SK-N-MC (cell line): ENCODE data around the gene PDGFRA.
"Not testable (repeated sequence)": the region's sequence is repeated elsewhere in the genome, so short reads cannot be mapped to it uniquely, and the experiment has no call there.

ENCODE experiments used
- DNase-seq: peaks from one replicate; pipeline ENCODE4 v3.0.0-alpha.2; 2011; ENCODE audit warnings: low read depth, low spot score
- H3K27ac ChIP-seq: fragments of 200-600 bp; sonication (generic); 2 replicates; pipeline ENCODE4 v1.5.1; 2016; ENCODE audit warnings: mixed run types
- H3K36me3 ChIP-seq: fragments of 200-600 bp; sonication (generic); 2 replicates; pipeline ENCODE4 v1.6.1; 2017; ENCODE audit warnings: antibody characterized with exemption, low read length, mixed read lengths; ENCODE audit not compliant: insufficient read depth
- H3K4me3 ChIP-seq: fragments of 200-600 bp; sonication (generic); 2 replicates; pipeline ENCODE4 v1.5.1; 2016
- H3K9ac ChIP-seq: fragments of 200-600 bp; sonication (generic); 2 replicates; pipeline ENCODE4 v1.8.0; 2017; ENCODE audit warnings: mixed run types, mixed read lengths; ENCODE audit not compliant: insufficient read length
- H3K9me3 ChIP-seq: fragments of 200-600 bp; sonication (generic); 2 replicates; pipeline ENCODE4 v1.6.1; 2017; ENCODE audit warnings: low read depth, mild to moderate bottlenecking, antibody characterized with exemption, low read length, moderate library complexity, mixed read lengths
- EZH2 ChIP-seq: fragments of 200-600 bp; sonication (generic); IDR thresholded peaks from one replicate; pipeline ENCODE4 v1.6.1; 2017; ENCODE audit warnings: antibody characterized with exemption
- FOXP2 ChIP-seq: optimal IDR thresholded peaks from 2 replicates; pipeline ENCODE3; 2011; ENCODE audit warnings: mild to moderate bottlenecking, moderate library complexity; ENCODE audit not compliant: insufficient read depth; ENCODE audit errors: extremely low read length, control extremely low read depth
- POLR2AphosphoS5 ChIP-seq: IDR thresholded peaks from 2 replicates; pipeline ENCODE4 v1.6.1; 2012; ENCODE audit warnings: mild to moderate bottlenecking, low read depth, low read length, borderline replicate concordance

PDGFRA gene

DNA sequence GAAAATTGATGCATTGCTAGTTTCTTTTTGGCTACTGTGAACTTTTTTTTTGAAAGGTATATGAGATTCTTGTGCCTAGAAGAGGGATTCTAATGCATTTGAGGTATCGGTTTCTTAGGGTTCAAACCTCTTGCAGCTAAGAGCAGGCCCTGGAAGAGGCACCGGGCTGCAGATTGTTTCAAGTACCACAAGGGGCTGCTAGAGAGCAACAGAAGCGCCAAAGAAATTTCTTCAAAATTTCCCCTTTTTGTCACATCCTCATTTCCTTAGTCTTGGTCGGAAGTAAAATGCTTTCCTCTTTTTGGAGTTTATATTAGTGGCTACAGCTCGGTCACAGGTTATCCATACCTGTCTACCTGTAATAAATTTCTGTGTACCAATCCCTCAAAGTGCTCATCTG lies 89.8 kb downstream of the PDGFRA start:
- no peak overlapping the region for H3K4me3 ChIP-seq
- no peaks in the 10 kb centered on the region for H3K36me3 ChIP-seq
- H3K9ac ChIP-seq = no peak overlapping the region
- DNase-seq = no peak
- no peak for TF ChIP-seq EZH2
- TF ChIP-seq POLR2AphosphoS5 = no peak
- no peak for TF ChIP-seq FOXP2
- H3K9me3 ChIP-seq = no peaks in the 10 kb centered on the region
- no peak overlapping the region for H3K27ac ChIP-seq

DNA sequence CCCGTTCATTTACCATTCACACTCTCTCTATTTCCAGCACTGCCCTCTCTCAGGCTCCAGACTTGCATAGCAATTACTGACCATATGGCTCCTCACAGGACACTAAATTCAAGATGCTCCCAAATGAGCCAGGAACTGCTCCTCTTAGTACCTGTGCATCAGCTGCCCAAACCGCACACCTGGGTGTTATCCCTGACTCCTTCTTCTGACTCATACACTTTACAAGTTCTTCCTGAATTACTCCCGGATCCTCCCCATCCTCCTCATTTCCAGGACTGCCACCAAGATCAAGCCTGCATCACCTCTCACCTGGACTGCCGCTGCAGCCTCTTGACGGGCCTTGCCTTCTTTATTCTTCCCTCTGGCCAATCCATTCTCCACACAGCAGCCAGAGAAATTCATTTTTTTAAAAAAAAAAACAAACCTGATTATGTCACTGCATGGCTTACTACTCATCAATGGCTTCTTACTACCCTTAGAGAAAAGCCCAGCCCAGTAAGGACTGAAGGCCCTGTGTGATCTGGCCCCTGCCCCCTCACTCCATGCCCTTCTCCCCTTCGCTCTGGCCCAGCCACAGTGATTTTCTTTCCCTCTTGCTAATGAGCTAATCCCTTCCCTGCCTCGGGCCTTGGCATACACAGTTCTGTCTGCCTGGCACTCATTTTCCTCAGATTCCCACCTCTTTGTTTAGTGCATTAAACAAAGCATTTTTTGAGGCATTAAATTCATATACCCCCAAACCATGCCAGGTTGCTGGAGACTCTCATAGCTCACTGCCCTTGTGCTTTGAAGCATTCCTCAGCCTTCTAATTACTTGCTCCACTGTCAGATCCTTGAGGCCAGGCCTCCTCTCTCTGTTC lies 92.0 kb downstream of the PDGFRA start:
- Histone ChIP-seq H3K9me3 (no peaks in the 10 kb centered on the region), H3K4me3 (no peak overlapping the region), H3K27ac (no peak overlapping the region), H3K36me3 (no peaks in the 10 kb centered on the region), H3K9ac (no peak overlapping the region)
- DNase-seq = no peak
- no peak for TF ChIP-seq FOXP2
- TF ChIP-seq POLR2AphosphoS5 = no peak
- no peak for TF ChIP-seq EZH2

DNA sequence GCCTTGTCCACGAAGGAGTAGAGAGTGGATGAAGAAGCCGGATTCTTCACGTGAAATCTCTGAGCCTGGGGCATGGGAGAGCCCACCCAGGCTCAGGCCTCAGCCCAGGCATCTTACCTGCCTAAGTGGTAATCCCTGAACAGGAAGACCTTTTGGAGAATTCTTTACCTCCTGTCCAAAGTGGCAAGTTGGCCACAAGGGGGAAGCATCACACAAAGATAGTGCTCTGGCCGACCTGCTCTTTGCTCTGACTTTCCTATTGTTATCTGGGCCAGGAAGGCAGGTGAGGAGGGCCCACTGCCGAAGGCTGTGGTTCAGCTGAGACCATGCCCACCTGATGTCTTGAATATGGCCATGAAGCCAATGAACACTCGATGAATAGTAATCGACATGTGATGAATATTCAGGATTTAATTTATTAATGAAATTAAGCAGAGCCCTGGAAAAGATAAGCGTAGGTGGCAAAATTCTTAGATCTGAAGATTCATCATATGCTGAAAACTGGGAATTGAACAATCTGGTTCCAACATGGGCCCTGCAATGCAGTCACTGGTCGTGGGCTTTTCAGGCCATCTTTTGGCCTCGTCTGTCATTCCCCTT lies 93.8 kb downstream of the PDGFRA start:
- H3K9ac ChIP-seq = no peak overlapping the region
- H3K27ac ChIP-seq = no peak overlapping the region
- H3K9me3 ChIP-seq = no peaks in the 10 kb centered on the region
- H3K4me3 ChIP-seq = no peak overlapping the region
- no peaks in the 10 kb centered on the region for H3K36me3 ChIP-seq
- TF ChIP-seq EZH2 = no peak
- no peak for DNase-seq

DNA sequence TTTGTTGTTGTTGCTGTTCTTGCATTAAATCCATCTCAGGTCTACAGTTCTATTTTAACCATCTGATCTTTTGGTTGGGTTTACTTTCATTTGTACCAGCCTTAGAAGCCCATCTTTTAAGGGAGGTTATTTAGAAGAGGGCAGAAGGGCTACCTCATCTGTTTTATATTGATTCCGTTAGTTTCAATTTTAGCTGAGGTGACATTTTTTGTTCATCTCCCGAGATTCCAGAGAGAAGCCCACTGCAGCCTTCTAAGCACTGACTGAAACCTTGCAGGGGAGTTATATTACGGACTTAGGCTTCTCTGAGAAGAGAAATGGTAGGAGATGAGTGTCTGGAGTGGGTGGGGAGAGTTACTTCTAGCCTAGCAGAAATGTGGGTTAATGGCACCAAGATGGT lies 101.8 kb downstream of the PDGFRA start:
- no peak overlapping the region for H3K9ac ChIP-seq
- H3K36me3 ChIP-seq = no peaks in the 10 kb centered on the region
- H3K4me3 ChIP-seq = no peak overlapping the region
- no peak overlapping the region for H3K27ac ChIP-seq
- no peak for DNase-seq
- no peak for TF ChIP-seq FOXP2
- no peak for TF ChIP-seq EZH2
- no peak for TF ChIP-seq POLR2AphosphoS5
- no peaks in the 10 kb centered on the region for H3K9me3 ChIP-seq

DNA sequence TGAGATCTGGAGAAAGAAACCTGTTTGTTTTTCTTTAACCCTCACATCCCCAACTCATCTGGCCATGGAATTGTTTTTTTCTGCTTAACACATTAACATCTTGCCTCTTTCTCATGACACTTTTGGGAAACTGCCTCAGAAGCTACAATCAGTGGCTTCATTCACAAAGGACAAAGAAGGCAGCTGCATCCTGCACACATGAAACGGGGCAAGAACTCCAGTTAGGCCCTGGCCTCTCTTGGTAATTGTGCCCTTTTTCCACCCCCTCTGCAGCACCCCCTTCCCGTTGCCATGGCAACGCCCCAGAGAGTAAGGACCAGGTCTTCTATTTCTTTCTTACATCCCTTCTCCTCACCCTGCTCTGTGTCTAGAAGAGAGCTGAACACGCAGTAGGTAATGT lies 103.4 kb downstream of the PDGFRA start:
- TF ChIP-seq POLR2AphosphoS5 = no peak
- TF ChIP-seq EZH2 = no peak
- TF ChIP-seq FOXP2 = no peak
- no peak overlapping the region for H3K27ac ChIP-seq
- H3K9me3 ChIP-seq = no peaks in the 10 kb centered on the region
- DNase-seq = no peak
- H3K4me3 ChIP-seq = no peak overlapping the region
- no peak overlapping the region for H3K9ac ChIP-seq
- no peaks in the 10 kb centered on the region for H3K36me3 ChIP-seq

DNA sequence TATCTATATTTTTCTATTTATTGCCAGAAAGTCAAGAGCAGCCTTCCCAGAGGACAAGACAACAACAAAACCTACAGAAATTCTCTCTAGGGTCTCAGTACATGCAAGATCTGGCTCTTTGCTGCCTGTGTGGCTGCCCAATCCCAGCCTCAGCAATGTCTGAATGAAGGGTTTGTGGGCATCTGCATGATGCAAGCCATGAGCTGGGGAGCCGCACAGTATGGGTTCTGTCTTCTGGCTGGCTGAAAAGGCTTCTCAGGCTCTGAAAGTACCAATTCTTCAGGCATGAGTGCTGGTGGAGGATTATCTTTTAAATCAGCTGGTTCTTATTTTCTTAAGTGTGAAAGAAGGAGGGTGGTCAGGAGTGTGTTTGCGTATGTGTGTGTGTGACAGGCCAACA lies 104.6 kb downstream of the PDGFRA start:
- Histone ChIP-seq H3K4me3 (no peak overlapping the region), H3K9ac (no peak overlapping the region), H3K36me3 (no peaks in the 10 kb centered on the region), H3K9me3 (no peaks in the 10 kb centered on the region), H3K27ac (peak overlapping the region; percentile 82)
- TF ChIP-seq FOXP2 (no peak), POLR2AphosphoS5 (no peak), EZH2 (no peak)
- DNase-seq = peak; percentile 22

DNA sequence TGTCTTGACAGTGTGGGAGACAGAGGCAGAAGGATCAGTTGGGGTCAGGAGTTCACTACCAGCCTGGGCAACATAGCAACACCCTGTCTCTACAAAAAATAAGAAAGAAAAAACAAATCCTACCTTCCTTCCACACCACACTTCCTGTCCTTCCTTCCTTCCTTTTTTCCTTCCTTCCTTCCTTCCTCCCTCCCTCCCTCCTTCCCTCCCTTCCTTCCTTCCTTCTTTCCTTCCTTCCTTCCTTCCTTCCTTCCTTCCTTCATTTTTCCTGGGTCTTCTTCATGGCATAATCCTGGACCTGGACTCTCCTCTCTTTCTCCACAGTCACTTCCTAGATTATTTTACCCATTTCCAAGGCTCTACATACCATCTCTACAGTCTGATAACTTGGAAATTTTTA lies 105.7 kb downstream of the PDGFRA start:
- peak; percentile 47 for DNase-seq
- not testable (repeated sequence) for H3K9me3 ChIP-seq

DNA sequence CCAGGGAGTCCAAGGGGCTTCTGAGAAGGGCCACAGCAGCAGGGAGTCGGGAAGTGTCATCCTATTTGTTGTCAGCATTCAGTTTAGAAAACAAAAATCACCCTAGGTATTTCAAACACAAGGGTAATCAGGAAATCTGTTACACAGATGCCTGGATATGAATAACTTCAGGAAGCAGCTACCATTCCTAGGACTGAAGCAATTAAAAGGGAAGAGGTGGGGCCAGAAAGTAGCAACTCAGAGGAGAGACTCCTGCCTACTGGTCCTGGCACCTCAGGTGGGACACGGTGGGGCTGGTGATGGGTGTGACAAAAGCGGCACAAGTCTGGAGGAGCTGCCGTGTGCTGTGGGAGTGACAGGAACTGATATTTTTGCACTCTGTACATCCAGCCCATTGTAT lies 107.9 kb downstream of the PDGFRA start:
- TF ChIP-seq POLR2AphosphoS5 (no peak), FOXP2 (no peak), EZH2 (no peak)
- H3K27ac ChIP-seq = no peak overlapping the region
- H3K9me3 ChIP-seq = no peaks in the 10 kb centered on the region
- no peak overlapping the region for H3K4me3 ChIP-seq
- no peaks in the 10 kb centered on the region for H3K36me3 ChIP-seq
- DNase-seq = no peak
- H3K9ac ChIP-seq = no peak overlapping the region

More for the DNA sequence above, 105.7 kb downstream of the PDGFRA start:
- H3K36me3 ChIP-seq, H3K4me3 ChIP-seq, H3K9ac ChIP-seq: not testable (repeated sequence)
- H3K27ac ChIP-seq = peak overlapping the region; percentile 82

DNA sequence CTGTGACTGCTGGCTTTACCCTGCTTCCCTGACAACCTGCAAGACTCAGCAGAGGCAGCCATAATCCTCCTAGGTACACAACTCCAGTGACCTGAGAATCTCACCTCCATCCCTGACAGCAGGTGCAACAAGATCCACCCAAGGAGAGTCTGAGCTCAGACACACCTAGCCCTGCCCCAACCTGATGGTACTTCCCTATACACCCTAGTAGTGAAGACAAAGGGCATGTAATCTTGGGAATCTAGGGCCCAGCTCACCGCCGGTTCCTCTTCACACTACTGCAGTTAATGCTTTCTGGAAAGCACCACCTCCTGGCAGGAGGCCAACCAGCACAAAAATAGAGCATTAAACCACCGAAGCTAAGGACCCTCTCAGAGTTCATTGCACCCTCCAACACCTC lies 113.0 kb downstream of the PDGFRA start:
- DNase-seq, H3K27ac ChIP-seq, H3K9ac ChIP-seq, H3K36me3 ChIP-seq, H3K4me3 ChIP-seq, H3K9me3 ChIP-seq: not testable (repeated sequence)
